Aorta (tissue), 5 donors: Measurements from ENCODE around the gene XPOT. TPM values are rescaled to one million over a fixed set of nuclear protein-coding genes. Genes with fewer than 3 reads are reported as not detected.

Source experiments
- ATAC-seq: fragments of 200-7000 bp; cut with Tn5 transposase; one replicate; pipeline ENCODE4 v1.9.1; 2022; ENCODE audit warnings: moderate library complexity; ENCODE audit not compliant: low FRiP score
- DNase-seq, 2 donors: peaks; one replicate each; pipeline ENCODE4 v3.0.0-alpha.2; 2020
- H3K27ac ChIP-seq, 2 donors: one replicate each; pipeline ENCODE4 v1.5.1; 2013; ENCODE audit warnings: low read length in 2 of 2, mild to moderate bottlenecking in 2 of 2, moderate library complexity in 2 of 2, control low read depth in 1 of 2, inconsistent platforms in 1 of 2, low read depth in 1 of 2
- H3K27me3 ChIP-seq, 2 donors: one replicate each; pipeline ENCODE4 v1.6.1; 2013; ENCODE audit warnings: control low read depth in 1 of 2, low read length in 1 of 2, mild to moderate bottlenecking in 1 of 2, moderate library complexity in 1 of 2; ENCODE audit not compliant: insufficient read depth in 2 of 2, control insufficient read depth in 1 of 2
- H3K36me3 ChIP-seq, 2 donors: one replicate each; pipeline ENCODE4 v1.6.1; 2013; ENCODE audit warnings: control low read depth in 1 of 2, low read length in 1 of 2, mild to moderate bottlenecking in 1 of 2; ENCODE audit not compliant: insufficient read depth in 2 of 2, control insufficient read depth in 1 of 2
- H3K4me1 ChIP-seq, 2 donors: one replicate each; pipeline ENCODE4 v1.6.1; 2013; ENCODE audit warnings: low read length in 2 of 2, control low read depth in 1 of 2, mild to moderate bottlenecking in 1 of 2, moderate library complexity in 1 of 2; ENCODE audit not compliant: insufficient read depth in 2 of 2, control insufficient read depth in 1 of 2
- H3K4me3 ChIP-seq, 2 donors: one replicate each; pipeline ENCODE4 v1.5.1; 2013; ENCODE audit warnings: low read length in 2 of 2, control low read depth in 1 of 2, mild to moderate bottlenecking in 1 of 2
- H3K9me3 ChIP-seq: one replicate; pipeline ENCODE4 v1.6.1; 2013; ENCODE audit warnings: mild to moderate bottlenecking, low read length; ENCODE audit not compliant: control insufficient read depth
- WGBS, 2 donors: extraction: QIAGEN DNeasy Blood & Tissue Kit; methylation state at CpG; one replicate each; pipeline ENCODE4 v1.1.7; 2013; 5-methylcytosine and 5-hydroxymethylcytosine counted together
- intact Hi-C, 2 donors: fragments of 100-400 bp; cut with DNase I; formaldehyde crosslinking; loops; one replicate each; pipeline versions ENCODE4 v1.14.2 to v1.15.0; 2022
- polyA plus RNA-seq, 2 donors: library from polyadenylated mRNA; stranded (reverse); fragments of 200-250 nt; gene quantifications; one replicate each; pipeline ENCODE4 v1.2.3, GENCODE V29; 2013
- total RNA-seq, 2 donors: library from RNA; stranded (reverse); fragmentation: NEBNext Ultra II Directional; extraction: Animal tissue kit (Norgen Biotek cat#: 25700); gene quantifications; one replicate each; pipeline ENCODE4 v1.2.1, GENCODE V29; 2021
- donor health status: healthy with polysubstance abuse.
- donor health status: Bipolar disorder and iron deficiency.
- donor health status: DM: no; HTN: no; CAD: no.
- donor health status: DM: no; HTN: no; CAD: no.
- donor health status: DM: yes; HTN: yes; CAD: no.

The XPOT gene
- total and polyA plus RNA-seq, 4 donors = 18.2 to 53.9 (median 36.3) TPM

- Histone ChIP-seq H3K4me3 (peak overlapping the region; percentile 24 to 96), H3K36me3 (peaks cover 0 to 5% of the 10 kb centered on the region in 2 donors), H3K4me1 (no peaks in the 10 kb centered on the region), H3K27ac (peak overlapping the region; percentile 79 to 92), H3K27me3 (no peaks in the 10 kb centered on the region), H3K9me3 (no peaks in the 10 kb centered on the region)
- intact Hi-C loops = loop anchor here in 1 of 2 donors (5.0 kb wide), 1 partner anchor 45 kb away; no protein-coding TSS in a partner anchor
- WGBS, 2 donors = 0 to 1% methylated on average over 16 of the region's 16 CpGs
- DNase-seq (no peak), ATAC-seq (peak; percentile 59)
These were observed 48.6 kb downstream of the XPOT start for GRCh38 chr12:64452559-64453329.

DNA sequence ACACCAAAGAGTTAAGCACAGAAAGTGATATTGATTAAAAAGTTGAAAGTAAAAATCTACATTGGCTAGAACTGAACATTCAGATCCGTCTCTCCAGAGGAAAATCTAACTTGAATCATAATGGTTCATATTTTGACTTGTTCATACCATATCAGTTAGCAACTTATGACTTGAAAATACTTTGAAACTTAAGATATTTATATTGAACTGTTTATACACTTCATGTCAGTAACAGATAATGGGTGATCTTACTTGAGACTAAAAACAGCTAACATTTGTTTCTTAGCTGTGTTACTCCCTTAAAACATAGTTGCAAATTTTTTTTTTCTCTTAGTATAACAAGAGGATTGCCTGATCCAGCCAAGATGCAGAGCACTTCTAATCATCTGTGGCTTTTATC lies 51.3 kb downstream of the XPOT start:
- intact Hi-C loops = no loop called here
- Histone ChIP-seq H3K27me3 (no peaks in the 10 kb centered on the region), H3K4me1 (no peaks in the 10 kb centered on the region), H3K36me3 (peaks cover 0 to 7% of the 10 kb centered on the region in 2 donors), H3K9me3 (no peaks in the 10 kb centered on the region), H3K4me3 (no peak overlapping the region), H3K27ac (no peak overlapping the region)
- DNase-seq = no peak
- ATAC-seq = no peak
- WGBS, 2 donors = 74 to 77% methylated on average over 1 of the region's 1 CpG

DNA sequence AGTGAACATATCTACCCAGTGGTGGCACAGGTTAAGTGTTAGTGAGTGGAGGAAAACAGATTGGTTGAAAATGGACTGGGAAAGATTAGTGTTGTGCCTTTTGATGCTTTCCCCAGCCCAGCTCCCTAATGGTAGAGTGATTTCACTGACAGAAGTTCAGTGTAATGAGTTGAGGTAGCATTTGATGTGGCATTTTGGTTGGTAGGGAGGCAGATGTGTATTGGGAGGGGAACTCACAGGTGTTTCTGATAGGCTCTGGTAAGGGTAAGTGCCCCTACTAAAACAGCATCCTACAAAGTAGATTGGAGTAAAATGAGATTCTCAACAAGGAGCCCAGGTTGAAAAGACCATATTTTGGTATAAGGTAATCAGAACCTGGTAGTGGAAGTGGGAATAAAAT lies 51.9 kb downstream of the XPOT start:
- H3K27ac ChIP-seq = no peak overlapping the region
- H3K4me1 ChIP-seq = no peaks in the 10 kb centered on the region
- intact Hi-C loops = no loop called here
- no peak for DNase-seq
- H3K9me3 ChIP-seq = no peaks in the 10 kb centered on the region
- ATAC-seq = no peak
- H3K27me3 ChIP-seq = no peaks in the 10 kb centered on the region
- H3K36me3 ChIP-seq = peaks cover 0 to 7% of the 10 kb centered on the region in 2 donors
- no peak overlapping the region for H3K4me3 ChIP-seq

- Histone ChIP-seq H3K27ac (no peak overlapping the region), H3K4me1 (no peaks in the 10 kb centered on the region), H3K27me3 (no peaks in the 10 kb centered on the region), H3K4me3 (no peak overlapping the region), H3K9me3 (no peaks in the 10 kb centered on the region), H3K36me3 (peaks cover 0 to 9% of the 10 kb centered on the region in 2 donors)
- intact Hi-C loops = no loop called here
- WGBS, 2 donors = 70 to 73% methylated on average over 6 of the region's 6 CpGs
- ATAC-seq (no peak), DNase-seq (no peak)
These were observed 52.8 kb downstream of the XPOT start for GRCh38 chr12:64457032-64457431.

DNA sequence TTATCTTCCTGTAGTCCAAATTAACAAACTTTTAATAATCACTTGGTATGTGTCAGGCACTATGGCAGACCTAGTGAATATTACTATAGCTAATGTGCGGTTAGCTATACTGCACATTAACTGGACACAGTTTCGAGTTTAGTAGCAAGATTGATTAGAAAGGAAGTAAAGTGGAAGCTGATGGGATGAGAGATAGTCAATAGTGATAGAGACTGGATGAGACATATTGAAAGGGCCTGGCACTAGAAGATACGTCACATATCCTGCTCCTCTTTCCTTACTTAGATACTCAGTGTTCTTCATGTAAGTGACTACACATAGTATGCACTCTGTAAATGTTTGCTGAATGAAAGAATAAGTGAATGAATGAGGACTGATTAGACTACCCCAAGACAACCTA lies 53.3 kb downstream of the XPOT start:
- Histone ChIP-seq H3K27me3 (no peaks in the 10 kb centered on the region), H3K36me3 (peaks cover 0 to 9% of the 10 kb centered on the region in 2 donors), H3K9me3 (no peaks in the 10 kb centered on the region), H3K4me1 (no peaks in the 10 kb centered on the region), H3K27ac (no peak overlapping the region), H3K4me3 (no peak overlapping the region)
- intact Hi-C loops = no loop called here
- no peak for DNase-seq
- 89 to 93% methylated on average over 3 of the region's 3 CpGs for WGBS, 2 donors
- ATAC-seq = no peak

- ATAC-seq (no peak), DNase-seq (no peak)
- no peaks in the 10 kb centered on the region for H3K4me1 ChIP-seq
- peaks cover 0 to 9% of the 10 kb centered on the region in 2 donors for H3K36me3 ChIP-seq
- no peaks in the 10 kb centered on the region for H3K27me3 ChIP-seq
- 79 to 81% methylated on average over 4 of the region's 4 CpGs for WGBS, 2 donors
- H3K4me3 ChIP-seq = no peak overlapping the region
- no peak overlapping the region for H3K27ac ChIP-seq
- intact Hi-C loops = no loop called here
- no peaks in the 10 kb centered on the region for H3K9me3 ChIP-seq
These were observed 53.7 kb downstream of the XPOT start for GRCh38 chr12:64457923-64458322.

DNA sequence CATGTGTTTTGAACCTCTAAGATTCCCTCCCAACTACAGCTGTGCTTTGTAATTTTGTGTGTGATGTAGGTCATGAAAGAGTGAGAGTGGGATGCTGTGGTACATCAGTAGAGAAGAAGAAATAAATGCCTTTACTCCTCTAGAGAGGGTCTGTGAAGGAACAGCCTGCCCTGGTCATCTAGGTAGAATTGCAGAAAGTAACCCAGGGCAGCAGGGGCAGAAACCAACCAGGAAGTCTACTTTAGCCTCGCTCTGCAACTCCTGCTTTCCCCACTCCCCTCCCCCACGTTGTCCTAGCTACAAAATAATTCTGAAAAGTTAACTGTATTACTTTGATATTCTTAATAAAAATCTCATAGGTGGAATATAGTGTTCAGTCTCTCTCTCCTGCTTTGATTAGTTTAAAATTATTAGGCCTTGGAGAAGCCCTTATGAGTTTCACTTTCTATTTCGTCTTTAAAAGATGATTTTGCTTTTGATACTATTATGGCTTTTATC lies 55.3 kb downstream of the XPOT start:
- H3K27me3 ChIP-seq = no peaks in the 10 kb centered on the region
- 40 to 72% methylated on average over 3 of the region's 3 CpGs for WGBS, 2 donors
- peaks cover 0 to 12% of the 10 kb centered on the region in 2 donors for H3K36me3 ChIP-seq
- H3K27ac ChIP-seq = peak overlapping the region in 1 of 2 donors; percentile 51
- H3K9me3 ChIP-seq = no peaks in the 10 kb centered on the region
- no peaks in the 10 kb centered on the region for H3K4me1 ChIP-seq
- intact Hi-C loops = no loop called here
- DNase-seq (no peak), ATAC-seq (no peak)
- no peak overlapping the region for H3K4me3 ChIP-seq

DNA sequence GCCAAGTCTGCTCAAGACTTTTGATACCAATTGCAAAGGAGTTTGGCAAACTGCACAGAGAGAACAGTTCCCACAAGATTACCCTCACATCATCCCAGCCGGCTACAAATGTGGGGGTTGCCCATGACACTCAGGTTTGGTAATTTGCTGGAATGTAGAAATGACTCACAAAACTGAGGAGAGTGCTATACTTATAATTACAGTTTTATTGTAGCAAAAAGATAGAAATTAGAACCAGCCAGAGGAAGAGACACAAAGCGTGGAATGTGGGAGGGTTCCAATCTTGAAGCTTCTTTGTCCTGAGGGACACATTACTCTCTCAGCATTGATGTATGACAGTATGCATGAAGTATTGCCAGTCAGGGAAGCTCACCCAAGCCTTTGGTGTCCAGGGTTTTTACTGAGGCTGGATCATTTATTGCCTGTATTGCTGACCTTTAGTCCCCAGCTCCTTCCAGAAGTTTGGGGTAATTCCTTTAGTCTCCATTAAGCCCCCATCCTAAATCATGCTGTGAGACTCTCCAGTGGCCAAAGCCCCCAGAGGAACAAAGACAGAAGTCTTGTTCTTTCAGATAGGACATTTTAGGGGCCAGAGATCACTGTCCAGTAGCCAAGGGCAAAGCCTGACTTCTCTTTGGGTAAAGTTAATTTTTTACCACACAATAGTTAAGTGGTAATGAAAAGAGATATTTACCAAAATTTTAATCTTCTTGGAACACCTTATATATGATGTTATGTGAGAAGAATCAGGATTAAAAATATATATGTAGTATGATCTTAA lies 57.6 kb downstream of the XPOT start:
- Histone ChIP-seq H3K4me3 (no peak overlapping the region), H3K27ac (no peak overlapping the region), H3K27me3 (no peaks in the 10 kb centered on the region), H3K4me1 (no peaks in the 10 kb centered on the region), H3K36me3 (peaks cover 0 to 8% of the 10 kb centered on the region in 2 donors), H3K9me3 (no peaks in the 10 kb centered on the region)
- intact Hi-C loops = no loop called here
- ATAC-seq = no peak
- no peak for DNase-seq
- WGBS, 2 donors = 61 to 64% methylated on average over 2 of the region's 2 CpGs
